HG02642 (cell line): ENCODE data around the gene HOXD11.
A peak's percentile ranks its signal among the peaks of the same experiment; 100 is the strongest.

ENCODE experiments used
- ATAC-seq: cut with Tn5 transposase; IDR thresholded peaks from one replicate; pipeline ENCODE4 v1.9.1; 2021; ENCODE audit warnings: mild to moderate bottlenecking; ENCODE audit not compliant: unreplicated experiment, poor library complexity

HOXD11 gene

DNA sequence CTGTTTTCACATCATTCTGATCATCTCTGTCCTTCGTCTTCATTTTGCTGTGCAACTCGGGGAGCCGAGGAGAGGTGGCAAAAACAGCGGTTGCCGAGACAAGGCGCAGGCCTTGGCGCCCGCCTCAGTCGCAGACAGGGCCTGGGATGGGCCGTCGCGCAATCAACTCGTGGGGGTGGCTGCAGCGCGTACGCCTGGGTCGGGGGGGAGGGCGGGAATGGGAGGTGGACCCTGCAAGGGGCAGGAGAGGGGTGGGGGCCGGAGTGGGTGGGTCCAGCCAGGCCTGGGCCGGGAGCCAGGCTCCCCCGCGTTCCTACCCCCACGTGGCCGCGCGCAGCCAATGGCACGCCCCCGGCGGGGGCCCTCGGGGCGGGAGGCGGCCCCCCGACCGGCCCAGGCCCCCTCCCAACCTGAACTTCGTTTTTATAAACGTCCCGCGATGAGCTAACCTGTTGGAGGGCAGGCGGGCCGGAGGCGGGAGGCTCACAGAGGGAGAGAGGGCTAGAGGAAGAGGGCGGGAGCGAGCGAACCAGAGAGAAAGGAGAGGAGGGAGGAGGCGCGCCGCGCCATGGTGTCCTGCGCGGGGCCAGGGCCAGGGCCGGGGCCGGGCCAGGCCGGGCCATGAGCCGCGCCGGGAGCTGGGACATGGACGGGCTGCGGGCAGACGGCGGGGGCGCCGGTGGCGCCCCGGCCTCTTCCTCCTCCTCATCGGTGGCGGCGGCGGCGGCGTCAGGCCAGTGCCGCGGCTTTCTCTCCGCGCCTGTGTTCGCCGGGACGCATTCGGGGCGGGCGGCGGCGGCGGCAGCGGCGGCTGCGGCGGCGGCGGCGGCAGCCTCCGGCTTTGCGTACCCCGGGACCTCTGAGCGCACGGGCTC lies 14.6 kb upstream of the HOXD11 start, which contains the start of gene HOXD13:
TSS of gene HOXD13 (plus strand) at position 452 of the 875 bp plus-strand sequence. CDS start at position 622, 170 bp downstream.
- ATAC-seq: no peak

DNA sequence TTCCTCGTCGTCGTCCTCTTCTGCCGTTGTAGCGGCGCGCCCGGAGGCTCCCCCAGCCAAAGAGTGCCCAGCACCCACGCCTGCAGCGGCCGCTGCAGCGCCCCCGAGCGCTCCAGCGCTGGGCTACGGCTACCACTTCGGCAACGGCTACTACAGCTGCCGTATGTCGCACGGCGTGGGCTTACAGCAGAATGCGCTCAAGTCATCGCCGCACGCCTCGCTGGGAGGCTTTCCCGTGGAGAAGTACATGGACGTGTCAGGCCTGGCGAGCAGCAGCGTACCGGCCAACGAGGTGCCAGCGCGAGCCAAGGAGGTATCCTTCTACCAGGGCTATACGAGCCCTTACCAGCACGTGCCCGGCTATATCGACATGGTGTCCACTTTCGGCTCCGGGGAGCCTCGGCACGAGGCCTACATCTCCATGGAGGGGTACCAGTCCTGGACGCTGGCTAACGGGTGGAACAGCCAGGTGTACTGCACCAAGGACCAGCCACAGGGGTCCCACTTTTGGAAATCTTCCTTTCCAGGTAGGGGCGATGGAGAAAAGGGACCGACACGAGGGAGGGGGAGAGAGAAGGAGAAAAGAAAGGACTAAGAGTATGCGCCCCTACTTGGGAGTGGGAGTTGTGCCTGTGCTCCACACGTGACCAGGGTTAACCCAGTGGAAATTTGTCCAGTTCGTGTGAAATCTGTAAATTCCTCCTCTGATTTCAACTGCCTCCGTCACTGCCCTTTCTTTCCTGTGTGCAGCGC lies 13.8 kb upstream of the HOXD11 start:
- no peak for ATAC-seq

DNA sequence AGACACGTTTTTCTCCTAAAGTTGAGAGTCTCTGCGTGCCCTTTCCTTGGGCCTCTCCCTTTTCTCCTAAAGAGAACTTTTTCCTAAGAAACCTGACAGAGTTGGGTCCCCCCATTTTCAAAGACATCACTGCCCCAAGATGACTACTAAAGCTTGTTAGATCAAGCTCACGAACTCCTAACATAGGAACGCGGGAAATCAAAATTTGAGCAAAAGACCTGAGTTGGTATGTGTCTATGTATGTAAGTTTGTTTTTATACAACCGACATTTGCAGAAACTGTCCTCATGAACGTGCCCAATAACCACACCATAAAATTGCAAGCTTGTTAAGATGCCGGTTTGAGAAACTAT lies 13.2 kb upstream of the HOXD11 start:
- no peak for ATAC-seq

DNA sequence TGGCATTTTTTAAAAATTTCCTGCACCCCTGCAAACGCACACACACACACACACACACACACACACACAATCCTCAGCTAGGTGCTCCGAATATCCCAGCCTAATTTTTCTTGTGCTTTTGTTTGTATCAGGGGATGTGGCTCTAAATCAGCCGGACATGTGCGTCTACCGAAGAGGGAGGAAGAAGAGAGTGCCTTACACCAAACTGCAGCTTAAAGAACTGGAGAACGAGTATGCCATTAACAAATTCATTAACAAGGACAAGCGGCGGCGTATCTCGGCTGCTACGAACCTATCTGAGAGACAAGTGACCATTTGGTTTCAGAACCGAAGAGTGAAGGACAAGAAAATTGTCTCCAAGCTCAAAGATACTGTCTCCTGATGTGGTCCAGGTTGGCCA lies 12.7 kb upstream of the HOXD11 start:
- ATAC-seq: no peak

DNA sequence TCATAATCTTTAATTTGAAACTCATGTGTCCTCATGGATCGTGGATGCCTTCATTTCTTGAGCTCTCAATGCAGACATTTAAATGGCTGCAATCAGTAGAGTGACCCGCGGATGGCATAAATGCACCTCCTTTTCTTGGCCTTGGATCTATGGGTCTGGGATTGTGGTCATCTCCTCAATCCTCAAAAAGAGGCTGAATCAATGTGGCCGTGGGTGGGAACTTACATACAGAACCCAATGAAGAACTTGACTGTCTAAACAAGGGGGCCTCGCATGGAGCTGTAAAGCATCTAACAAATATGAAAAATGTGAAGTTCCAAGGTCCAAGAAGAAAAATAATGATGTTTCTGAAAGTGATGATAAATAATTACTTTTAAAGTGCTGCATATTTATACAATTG lies 11.7 kb upstream of the HOXD11 start:
- ATAC-seq: no peak

DNA sequence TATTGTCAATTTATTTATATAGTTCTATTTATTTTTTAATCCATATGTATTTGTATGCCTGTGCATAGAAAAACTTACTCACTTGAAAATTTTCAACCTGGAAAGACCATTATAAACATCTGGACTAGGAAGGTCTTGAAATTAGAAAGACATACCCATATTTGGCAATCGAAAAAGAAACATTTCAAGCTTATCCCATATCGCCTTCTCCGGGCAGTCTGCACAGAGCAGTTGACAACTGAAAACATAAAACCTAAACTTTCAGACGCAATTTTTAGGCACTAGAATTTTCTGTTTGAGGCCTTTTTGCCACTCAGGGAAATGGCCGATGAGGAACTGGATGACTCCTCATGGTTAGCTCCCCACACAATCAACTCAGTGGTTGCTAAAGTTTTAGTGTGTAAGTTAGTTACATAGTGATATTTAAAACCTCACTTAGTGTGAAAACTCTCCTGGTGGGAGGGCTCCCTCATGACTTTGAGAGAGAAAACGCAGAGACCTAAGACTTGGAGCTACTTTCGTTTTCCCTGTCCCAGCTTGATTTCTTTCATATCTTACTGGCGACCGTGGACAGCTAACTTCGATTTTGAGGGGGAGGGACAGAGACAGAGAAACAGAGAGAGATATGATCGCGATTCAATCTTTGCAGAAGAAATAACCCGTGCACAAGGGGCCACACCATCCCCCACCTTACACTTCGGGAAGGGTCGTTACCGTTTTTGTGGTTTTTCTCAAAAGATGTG lies 10.7 kb upstream of the HOXD11 start:
- no peak for ATAC-seq

DNA sequence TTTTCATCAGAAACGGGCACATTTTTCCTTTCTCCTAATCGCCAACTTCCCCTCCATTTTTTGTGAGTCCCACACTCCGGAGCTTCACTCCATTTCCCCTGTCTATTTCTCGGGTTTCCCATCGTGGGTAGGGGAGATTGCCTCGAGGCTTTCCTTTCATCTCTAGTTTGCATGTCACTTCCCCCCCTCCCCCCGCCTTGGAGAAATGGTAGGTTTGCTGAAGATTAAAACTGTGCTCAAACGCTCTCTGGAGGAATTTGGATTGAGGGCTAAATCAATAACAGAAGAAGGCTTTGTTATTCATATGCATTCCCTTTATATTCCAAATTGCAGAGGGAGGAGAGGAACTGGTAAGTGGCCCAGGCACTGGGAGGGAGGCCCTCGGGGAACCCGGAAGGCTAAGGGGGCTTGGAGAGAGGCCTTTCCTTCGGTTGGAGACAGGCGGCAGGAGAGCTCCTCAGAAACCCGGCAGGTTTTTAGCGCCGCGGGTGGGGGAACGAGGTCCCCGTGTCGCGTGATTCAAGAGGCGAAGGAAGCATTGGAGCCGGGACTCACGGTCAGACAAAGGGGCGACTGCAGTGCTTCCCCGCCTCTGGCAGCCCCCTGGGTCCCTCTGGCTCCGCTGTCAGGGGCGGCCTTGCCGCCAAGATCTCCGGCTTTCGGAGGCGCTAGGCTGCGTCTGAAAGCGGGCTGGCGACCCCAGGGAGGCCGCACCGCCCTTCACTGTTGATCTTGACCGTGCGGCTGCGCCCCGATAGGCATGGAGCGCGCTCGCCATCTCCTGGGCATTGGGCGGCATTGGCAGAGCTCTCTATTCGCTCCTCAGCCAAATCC lies 9.9 kb upstream of the HOXD11 start:
- ATAC-seq: peak; percentile 82

DNA sequence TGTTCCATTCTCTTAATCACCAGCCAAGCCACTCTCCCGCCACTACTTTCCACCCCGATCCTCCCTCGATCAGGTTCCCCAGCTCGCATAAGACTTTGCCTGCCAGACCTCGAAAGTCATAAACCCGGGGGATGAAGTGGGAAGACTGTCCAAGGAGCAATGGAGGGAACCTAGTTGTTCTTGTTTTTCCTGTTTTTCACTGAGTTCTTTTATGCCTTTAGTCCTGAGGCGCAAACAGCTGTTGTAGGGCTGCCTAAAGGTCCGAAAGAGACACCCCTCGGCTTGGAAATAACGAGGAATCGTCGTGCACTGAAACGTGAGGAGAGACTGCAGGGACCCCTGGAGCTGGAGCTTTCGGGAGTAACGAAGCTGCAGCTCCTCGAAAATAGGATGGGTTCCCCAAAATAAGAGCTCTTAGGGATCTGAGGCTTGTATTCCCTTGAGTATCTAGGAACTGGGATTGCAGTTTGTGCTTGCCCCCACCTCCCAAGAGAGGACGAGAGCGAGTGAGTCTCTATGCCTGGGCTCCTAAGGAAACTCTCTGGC lies 9.2 kb upstream of the HOXD11 start:
- ATAC-seq: no peak

DNA sequence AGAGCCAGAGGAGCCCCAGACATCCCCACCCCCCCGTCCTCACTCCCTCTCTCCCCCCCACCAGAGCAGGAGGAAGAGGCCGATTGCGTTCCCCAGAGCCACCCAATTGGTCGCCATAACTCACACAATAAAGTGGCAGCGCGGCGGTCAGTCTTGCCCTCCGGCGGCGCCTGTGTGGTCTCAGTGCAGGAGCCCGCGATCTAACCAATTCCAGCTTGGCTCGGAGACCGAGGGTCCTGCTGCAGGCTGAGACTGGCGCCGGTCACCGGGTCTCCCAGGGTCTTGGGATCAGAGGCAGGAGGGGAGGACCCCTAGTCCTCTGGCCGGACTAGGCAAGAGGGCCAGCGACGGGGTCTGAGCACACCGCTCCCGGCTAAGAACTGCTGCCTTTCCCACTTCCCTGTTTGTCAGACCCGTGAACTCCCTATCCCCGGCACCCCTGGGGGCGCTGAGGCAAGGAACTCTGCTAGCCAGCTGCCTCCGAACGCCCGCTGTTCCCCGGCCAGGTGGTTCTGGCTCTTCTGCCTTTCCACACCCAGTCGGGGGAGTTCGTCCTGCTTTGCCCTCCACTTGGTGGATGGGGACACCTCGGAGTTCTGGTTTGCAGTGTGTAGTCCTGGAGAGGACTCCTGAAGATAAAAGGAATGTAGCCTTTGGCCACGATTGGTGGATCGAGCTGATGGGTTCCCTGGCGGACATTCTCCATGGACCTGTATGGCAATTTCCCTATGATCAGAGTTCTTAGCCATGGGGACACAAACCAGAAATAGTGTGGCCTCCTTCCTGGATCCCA lies 8.5 kb upstream of the HOXD11 start:
- ATAC-seq: no peak

DNA sequence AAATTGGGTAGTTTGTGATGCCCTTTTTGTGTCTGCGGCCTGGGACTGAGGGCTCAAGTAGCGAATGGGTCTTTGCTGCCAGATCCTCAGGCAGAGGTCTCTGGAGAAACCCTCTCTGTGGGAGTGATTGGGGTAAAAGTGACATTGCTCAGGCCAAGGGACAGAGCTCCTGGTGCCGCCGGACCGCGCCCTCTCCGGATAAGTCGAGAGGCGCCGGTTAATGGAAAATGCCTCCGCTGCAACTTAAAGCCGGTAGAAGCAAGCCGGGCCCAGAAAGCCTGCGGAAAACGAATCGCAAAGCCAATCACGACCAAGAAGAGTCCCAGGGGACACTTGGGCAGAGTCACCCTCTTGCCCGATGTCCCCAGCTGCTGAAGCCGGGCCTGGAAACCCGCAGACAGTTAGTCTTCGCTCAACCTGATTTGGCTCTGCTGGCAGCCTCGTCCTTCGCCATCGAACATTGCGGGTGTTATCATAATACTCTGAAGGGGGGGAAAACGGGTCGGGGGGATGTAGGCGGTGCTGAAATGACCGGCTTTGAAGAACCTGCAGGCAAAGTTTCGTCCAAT lies 7.8 kb upstream of the HOXD11 start:
- ATAC-seq: no peak

DNA sequence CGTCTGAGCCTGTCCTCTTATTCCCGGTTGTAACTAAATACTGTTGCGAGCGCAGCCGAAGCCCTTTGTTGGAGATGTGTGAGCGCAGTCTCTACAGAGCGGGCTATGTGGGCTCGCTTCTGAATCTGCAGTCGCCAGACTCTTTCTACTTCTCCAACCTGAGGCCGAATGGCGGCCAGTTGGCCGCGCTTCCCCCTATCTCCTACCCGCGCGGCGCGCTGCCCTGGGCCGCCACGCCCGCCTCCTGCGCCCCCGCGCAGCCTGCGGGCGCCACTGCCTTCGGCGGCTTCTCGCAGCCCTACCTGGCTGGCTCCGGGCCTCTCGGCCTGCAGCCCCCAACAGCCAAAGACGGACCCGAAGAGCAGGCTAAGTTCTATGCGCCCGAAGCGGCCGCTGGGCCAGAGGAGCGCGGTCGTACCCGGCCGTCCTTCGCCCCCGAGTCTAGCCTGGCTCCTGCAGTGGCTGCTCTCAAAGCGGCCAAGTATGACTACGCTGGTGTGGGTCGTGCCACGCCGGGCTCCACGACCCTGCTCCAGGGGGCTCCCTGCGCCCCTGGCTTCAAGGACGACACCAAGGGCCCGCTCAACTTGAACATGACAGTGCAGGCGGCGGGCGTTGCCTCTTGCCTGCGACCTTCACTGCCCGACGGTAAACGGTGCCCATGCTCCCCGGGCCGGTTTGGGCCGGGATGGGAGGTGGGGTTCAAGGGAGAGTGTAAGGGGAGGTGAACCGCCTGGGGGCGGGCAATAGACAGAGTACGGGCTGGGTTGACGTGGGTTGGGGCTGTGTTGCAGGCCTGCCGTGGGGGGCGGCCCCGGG lies 7.1 kb upstream of the HOXD11 start, which contains the start of gene HOXD12:
TSS of gene HOXD12 (plus strand) at position 68 of the 819 bp plus-strand sequence. CDS start at position 75, 7 bp downstream.
- no peak for ATAC-seq

DNA sequence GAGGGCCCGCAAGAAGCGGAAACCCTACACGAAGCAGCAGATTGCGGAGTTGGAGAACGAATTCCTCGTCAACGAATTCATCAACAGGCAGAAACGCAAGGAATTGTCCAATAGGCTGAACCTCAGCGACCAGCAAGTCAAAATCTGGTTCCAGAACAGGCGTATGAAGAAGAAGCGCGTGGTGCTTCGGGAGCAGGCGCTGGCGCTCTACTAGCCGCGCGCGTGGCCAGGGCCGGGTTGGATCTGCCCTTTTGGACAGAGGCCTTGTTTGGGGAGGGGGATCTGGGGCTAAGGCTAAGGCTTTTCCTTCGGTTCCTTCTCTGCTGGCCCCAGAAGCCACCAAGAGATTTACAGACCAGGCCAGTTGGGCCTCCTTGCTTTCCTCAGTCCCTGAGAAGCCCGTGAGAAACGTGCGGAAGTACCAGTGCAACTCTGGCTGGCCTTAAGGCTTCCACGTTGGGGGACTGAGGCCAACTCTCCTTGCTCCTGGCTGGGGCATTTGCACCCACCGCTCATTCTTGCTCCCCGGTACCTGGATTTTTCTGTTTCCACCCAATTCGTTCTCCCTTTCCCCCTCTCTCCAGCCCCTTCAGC lies 6.4 kb upstream of the HOXD11 start:
- ATAC-seq: no peak

DNA sequence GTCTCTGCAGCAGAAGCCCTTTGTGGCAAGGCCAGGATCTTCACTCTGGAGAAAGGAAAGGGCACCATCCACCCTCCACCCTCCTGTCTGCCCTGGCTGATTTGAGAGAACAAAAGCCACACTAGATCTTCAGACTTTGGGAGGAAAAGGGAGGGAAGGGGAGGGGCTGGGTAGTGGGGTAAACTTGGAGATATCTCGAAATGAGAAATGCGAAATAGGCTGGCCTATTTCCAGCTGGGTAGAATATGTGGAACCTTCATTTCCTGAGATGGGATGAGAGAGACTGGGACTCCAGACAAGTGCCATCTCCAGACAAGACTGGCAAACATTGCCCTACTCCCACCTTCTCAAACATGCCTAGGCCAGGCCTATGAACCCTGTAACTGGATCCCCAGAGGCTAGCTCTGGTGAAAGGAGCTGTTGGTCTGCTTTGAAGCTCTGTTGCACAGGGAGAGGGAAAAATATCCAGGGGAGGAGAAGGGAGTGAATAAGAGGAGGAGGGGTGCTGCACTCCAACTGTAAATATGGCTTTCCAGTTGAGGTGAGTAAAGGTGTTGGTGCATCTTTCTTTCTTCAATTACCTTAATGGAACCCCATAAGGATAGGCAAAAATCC lies 5.8 kb upstream of the HOXD11 start:
- no peak for ATAC-seq

DNA sequence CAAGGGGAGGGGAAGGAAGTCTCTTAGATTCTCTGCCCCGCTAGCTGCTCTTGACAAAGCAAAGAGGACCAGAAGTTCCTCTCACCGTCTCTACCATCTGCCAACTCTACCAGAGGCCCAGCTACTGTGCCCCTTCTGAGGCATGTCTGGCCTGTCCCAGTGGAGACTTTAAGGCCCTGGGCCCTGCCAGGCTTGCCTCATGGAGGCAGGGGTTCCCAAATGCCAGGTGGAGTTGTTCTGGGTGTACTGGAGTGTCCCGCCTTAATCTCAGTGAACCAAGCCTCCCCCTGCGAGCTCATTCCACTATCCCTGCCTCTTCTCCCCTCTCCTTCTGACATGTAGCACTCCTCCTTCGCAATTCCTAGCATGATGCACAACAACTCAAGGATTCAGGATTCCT lies 5.2 kb upstream of the HOXD11 start:
- no peak for ATAC-seq

DNA sequence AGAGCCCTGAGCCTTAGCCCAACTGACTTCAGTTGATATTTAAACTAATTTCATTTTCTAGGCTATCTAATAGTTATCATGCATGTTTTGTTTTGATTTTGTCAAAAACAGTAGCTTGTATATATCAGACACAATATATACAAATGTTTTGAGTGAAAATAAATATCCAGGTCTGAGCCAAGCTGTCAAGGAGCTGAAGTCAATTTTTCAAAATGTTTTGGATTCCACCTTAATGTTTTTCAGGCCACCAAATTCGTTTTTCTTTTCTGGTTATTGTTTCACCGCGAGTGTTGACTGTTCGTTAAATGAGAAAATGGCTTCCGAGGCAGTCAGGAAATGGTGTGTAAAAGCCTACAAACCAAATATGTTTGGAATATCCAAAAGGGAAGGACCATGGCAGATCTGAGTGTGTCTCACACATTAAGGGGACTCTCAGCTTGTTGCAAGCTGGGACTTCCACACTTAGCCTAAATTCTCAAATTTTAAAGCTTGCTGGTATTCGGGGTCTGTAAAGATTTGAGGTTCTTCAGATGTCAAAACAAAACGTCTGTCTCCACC lies 4.7 kb upstream of the HOXD11 start:
- no peak for ATAC-seq

DNA sequence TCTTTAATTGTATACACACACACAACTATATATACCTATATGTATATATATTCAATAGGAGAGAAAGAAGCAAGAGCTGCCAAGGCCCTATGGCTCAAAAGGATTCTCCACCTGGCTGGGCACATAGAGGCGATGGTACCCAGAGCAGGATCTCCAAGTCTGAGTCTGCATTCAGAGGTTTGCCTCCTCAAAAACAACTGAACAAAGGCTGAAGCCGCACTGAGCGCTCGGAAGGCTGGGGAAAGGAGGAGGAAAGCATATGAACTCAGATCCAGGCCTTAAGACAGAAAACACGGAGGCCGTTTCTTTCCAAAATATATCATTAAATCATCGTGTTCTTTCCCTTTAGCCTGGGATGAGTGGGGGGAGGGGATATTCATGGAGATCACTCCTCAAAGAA lies 3.9 kb upstream of the HOXD11 start:
- ATAC-seq: no peak
